AG04450 (cell line): Measurements from ENCODE around the gene ESYT2. TPM values are rescaled to one million over a fixed set of nuclear protein-coding genes. Genes with fewer than 3 reads are reported as not detected.
A peak's percentile ranks its signal among the peaks of the same experiment; 100 is the strongest.

Experiments used
- CTCF ChIA-PET: fragments of 300-600, 350-600 bp; formaldehyde crosslinking; extraction: SDS; loops from one replicate; lab custom pipeline; 2022; ENCODE audit warnings: antibody characterized with exemption, inconsistent platforms; lab: Charles Lee
- POLR2A ChIA-PET: fragments of 350-600 bp; formaldehyde crosslinking; extraction: SDS; loops from one replicate; lab custom pipeline; 2021; ENCODE audit warnings: antibody characterized with exemption, inconsistent platforms; lab: Yijun Ruan, JAX
- DNase-seq: peaks from one replicate; pipeline ENCODE4 v3.0.0-alpha.2; 2011; ENCODE audit warnings: low read depth, low spot score
- H3K27ac ChIP-seq: one replicate; pipeline ENCODE4 v1.5.1; 2012; ENCODE audit warnings: low read depth, low read length, control low read depth
- H3K27me3 ChIP-seq: one replicate; pipeline ENCODE4 v1.6.0; 2012; ENCODE audit warnings: low read length; ENCODE audit not compliant: control insufficient read depth, insufficient read depth
- H3K4me3 ChIP-seq: 2 replicates; pipeline ENCODE4 v1.5.1; 2011; ENCODE audit warnings: mild to moderate bottlenecking, low read depth, low read length, control low read depth
- H3K9me3 ChIP-seq: 2 replicates; pipeline ENCODE4 v1.5.1; 2012; ENCODE audit warnings: low read length; ENCODE audit not compliant: control insufficient read depth, insufficient read depth
- CTCF ChIP-seq: IDR thresholded peaks from 2 replicates; pipeline ENCODE4 v1.5.1; 2011; ENCODE audit warnings: low read depth, low read length, control low read depth, inconsistent platforms
- polyA plus RNA-seq: library from polyadenylated mRNA; depleted of rRNA; stranded (reverse); fragments of >200 nt; gene quantifications from 2 replicates; pipeline ENCODE4 v1.2.3, GENCODE V29; 2011

ESYT2 gene
- polyA plus RNA-seq, 1 experiment = 54.3 TPM

GRCh38 chr7:158766570-158767281 lies 62.6 kb downstream of the ESYT2 start:
- ChIA-PET CTCF (interaction anchor here (1.1 kb wide), 1 partner anchor 9 kb away, joined by 3 read pairs; no protein-coding TSS in a partner anchor), POLR2A (no interaction called here)
- DNase-seq = no peak
- H3K27me3 ChIP-seq = no peaks in the 10 kb centered on the region
- H3K4me3 ChIP-seq = no peak overlapping the region
- no peak for TF ChIP-seq CTCF
- H3K27ac ChIP-seq = no peak overlapping the region
- no peaks in the 10 kb centered on the region for H3K9me3 ChIP-seq

- CTCF ChIA-PET = no interaction called here
- Histone ChIP-seq H3K4me3 (no peak overlapping the region), H3K9me3 (no peaks in the 10 kb centered on the region), H3K27me3 (no peaks in the 10 kb centered on the region), H3K27ac (no peak overlapping the region)
- no peak for DNase-seq
- POLR2A ChIA-PET = no interaction called here
- no peak for TF ChIP-seq CTCF
These were observed 64.3 kb downstream of the ESYT2 start for GRCh38 chr7:158765020-158765419.

GRCh38 chr7:158763454-158764033 lies 65.8 kb downstream of the ESYT2 start:
- H3K9me3 ChIP-seq = no peaks in the 10 kb centered on the region
- POLR2A ChIA-PET = no interaction called here
- H3K4me3 ChIP-seq = no peak overlapping the region
- no peak overlapping the region for H3K27ac ChIP-seq
- H3K27me3 ChIP-seq = no peaks in the 10 kb centered on the region
- CTCF ChIA-PET = no interaction called here
- TF ChIP-seq CTCF = no peak
- DNase-seq = no peak

DNA sequence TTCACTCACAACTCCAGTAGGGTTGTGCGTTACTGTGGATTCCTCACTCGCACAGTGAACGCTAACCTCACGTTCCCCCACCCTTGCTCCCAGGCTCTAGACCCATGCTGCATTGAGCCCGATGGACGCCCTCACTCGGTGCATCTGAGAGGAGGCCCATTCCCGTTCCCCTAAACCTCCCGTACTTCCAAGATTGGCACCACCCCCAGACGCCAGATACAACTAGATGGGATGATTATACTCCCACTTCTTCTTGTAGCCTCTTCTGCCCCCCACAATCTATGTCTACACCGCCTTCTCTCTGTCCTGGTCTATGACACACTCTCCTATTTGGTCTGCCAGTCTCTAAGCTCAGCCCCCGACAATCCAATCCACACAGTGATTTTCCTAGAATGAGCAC lies 67.4 kb downstream of the ESYT2 start:
- Histone ChIP-seq H3K9me3 (no peaks in the 10 kb centered on the region), H3K4me3 (no peak overlapping the region), H3K27ac (no peak overlapping the region), H3K27me3 (no peaks in the 10 kb centered on the region)
- DNase-seq = no peak
- ChIA-PET POLR2A (no interaction called here), CTCF (no interaction called here)
- TF ChIP-seq CTCF = no peak

DNA sequence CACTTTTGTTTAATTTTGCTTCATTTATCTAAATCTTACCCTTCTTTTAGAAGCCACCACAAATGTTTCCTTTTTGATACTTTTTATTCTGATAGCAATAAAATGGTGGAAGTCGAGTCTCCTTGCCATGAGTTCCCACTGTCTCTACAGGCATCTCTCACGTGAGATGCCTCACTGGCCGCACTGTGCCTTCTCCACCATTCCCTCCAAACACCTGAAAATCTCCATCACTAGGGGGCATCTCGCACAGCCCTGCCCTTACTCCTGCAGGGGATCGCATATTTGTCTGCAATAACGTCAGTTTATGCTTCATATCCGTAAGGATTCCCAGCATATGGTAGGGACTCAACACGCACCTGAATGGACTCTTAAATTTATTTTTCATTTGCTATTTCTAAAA lies 68.4 kb downstream of the ESYT2 start:
- ChIA-PET POLR2A (no interaction called here), CTCF (interaction anchor here (0.5 kb wide), 1 partner anchor 43 kb away, joined by 4 read pairs; no protein-coding TSS in a partner anchor)
- H3K9me3 ChIP-seq = no peaks in the 10 kb centered on the region
- no peak overlapping the region for H3K4me3 ChIP-seq
- no peak for DNase-seq
- TF ChIP-seq CTCF = peak; percentile 24; the same call in 1 of the 2 replicates
- H3K27me3 ChIP-seq = no peaks in the 10 kb centered on the region
- H3K27ac ChIP-seq = no peak overlapping the region
